T-helper 17 cell (primary cell): ENCODE results near the gene ZNG1E. TPM values are rescaled to one million over a fixed set of nuclear protein-coding genes. Genes with fewer than 3 reads are reported as not detected.
A peak's percentile ranks its signal among the peaks of the same experiment; 100 is the strongest.
"Not testable (repeated sequence)": the region's sequence is repeated elsewhere in the genome, so short reads cannot be mapped to it uniquely, and the experiment has no call there.

Experiments
- ATAC-seq: fragments of 150-1000 bp; cut with Tn5 transposase; 2 replicates; pipeline ENCODE4 v1.10.0; 2021; ENCODE audit warnings: mild to moderate bottlenecking, moderate library complexity
- DNase-seq, 3 donors: peaks; one replicate each; pipeline versions ENCODE4 v3.0.0 to v3.0.0-alpha.2; 2020 to 2021
- H3K9me3 ChIP-seq: one replicate; pipeline ENCODE4 v1.7.0; 2013; ENCODE audit warnings: low read length, mild to moderate bottlenecking; ENCODE audit not compliant: control insufficient read depth, poor library complexity, severe bottlenecking
- H3K27ac Mint-ChIP-seq: one replicate; pipeline ENCODE4 v1.8.0; 2022; ENCODE audit warnings: mild to moderate bottlenecking, moderate library complexity, mixed read lengths
- H3K27me3 Mint-ChIP-seq: one replicate; pipeline ENCODE4 v1.8.0; 2022; ENCODE audit warnings: mixed read lengths
- H3K36me3 Mint-ChIP-seq: one replicate; pipeline ENCODE4 v1.8.0; 2022; ENCODE audit warnings: low read depth, mixed read lengths
- H3K4me1 Mint-ChIP-seq: one replicate; pipeline ENCODE4 v1.8.0; 2022; ENCODE audit warnings: mild to moderate bottlenecking, mixed read lengths
- H3K4me3 Mint-ChIP-seq: one replicate; pipeline ENCODE4 v1.8.0; 2022; ENCODE audit warnings: mild to moderate bottlenecking, moderate library complexity, mixed read lengths
- total RNA-seq, 4 donors: library from RNA in 2 of 4; stranded (reverse) in 2 of 4; gene quantifications; one replicate each; pipeline ENCODE4 v1.2.3 and lab custom pipeline; 2022 to 2026

Gene ZNG1E
- total RNA-seq (10 to 100 TPM; 36.3 to 40.9 TPM), total RNA-seq (lab: John Stamatoyannopoulos, UW) (9.1 to 15.4 reads per million in 2 donors)

DNA sequence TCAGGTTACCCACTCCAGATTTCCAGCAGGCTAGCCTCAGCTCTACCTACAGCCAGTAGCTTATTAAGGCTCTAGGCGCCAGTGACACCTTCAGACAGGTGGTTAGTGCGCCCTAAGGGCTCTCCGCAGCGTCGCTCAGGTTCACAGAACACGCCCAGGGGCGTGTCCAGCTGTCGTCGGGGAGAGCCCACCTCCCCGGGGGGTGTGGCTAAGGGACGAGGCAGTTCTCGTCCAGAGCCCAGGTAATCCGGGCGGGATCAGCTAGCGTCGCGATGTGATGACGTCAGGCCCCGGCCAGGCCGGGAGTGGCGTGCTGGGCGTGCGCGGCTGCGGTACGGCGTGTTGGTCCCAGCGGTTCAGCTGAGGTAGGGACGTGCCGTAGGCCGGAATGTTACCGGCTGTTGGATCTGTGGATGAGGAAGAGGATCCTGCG lies at the start of gene ZNG1E:
ZNG1E (plus strand) TSS at position 340 of the 433 bp plus-strand sequence; CDS start at position 389, 49 bp downstream.
- not testable (repeated sequence) for H3K4me1 Mint-ChIP-seq, H3K9me3 ChIP-seq, H3K27me3 Mint-ChIP-seq, ATAC-seq, H3K27ac Mint-ChIP-seq, H3K36me3 Mint-ChIP-seq
- DNase-seq: peak; percentile 27 to 69 (median 51)
- H3K4me3 Mint-ChIP-seq: peak within 1 kb of the TSS; percentile 67

DNA sequence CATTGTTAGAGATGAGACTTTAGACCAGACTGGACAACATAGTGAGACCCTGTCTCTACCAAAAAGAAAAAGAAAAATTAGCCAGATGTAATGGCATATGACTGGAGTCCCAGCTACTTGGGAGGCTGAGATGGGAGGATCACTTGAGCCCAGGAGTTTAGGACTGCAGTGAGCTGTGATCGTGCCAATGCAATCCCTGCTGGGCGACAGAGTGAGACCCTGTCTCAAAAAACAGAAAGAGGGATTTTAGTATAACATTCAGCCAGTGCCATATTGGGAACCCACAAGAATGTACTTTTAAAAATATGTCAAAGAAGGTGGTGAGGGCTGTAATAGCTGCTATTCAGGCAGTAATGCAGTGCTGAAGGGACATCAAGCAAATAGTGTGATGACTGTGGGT lies 2.1 kb upstream of the ZNG1E start:
- H3K27me3 Mint-ChIP-seq, DNase-seq, H3K9me3 ChIP-seq, H3K4me1 Mint-ChIP-seq, H3K27ac Mint-ChIP-seq, ATAC-seq, H3K4me3 Mint-ChIP-seq, H3K36me3 Mint-ChIP-seq: not testable (repeated sequence)

DNA sequence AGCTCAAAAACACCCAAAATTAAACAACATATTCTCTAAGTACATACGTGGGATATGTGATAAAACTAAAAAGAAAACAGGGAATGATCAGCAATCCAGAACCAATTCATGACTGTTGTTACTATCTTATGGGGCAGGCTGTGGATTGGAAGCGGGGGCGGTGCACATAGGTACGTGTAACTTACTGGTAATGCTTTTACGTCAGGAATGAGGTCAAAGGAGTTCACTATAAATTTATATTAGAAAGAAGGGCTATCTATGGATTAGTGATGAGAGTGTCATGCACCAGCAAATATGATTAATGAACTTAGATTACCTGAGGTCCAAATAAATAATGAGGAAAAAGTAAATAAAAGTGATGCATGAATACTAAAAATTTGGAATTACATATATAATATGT lies 710 bp upstream of the ZNG1E start:
- not testable (repeated sequence) for H3K27me3 Mint-ChIP-seq, H3K4me3 Mint-ChIP-seq, ATAC-seq, DNase-seq, H3K27ac Mint-ChIP-seq, H3K4me1 Mint-ChIP-seq, H3K36me3 Mint-ChIP-seq, H3K9me3 ChIP-seq

DNA sequence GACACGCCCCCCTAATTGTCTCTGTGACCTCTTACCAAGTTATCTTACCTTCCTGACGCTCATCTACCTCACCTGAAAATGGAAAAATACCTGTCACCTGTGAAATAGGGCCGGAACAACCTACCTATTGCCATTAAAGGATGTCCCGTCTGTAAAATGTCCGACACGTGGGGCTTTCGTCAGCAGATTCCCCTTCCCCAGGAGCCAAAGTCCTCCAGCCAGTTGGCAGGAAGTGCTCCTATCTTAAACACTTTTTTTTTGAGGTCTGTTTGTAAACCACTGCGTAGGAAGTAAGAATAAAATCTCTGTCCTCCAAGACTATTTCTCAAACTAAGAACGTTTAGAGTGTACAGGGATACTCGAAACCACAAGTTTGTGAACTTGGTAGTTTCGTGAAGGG lies 661 bp downstream of the ZNG1E start:
- not testable (repeated sequence) for H3K27me3 Mint-ChIP-seq, H3K9me3 ChIP-seq, H3K27ac Mint-ChIP-seq, H3K36me3 Mint-ChIP-seq, DNase-seq, H3K4me1 Mint-ChIP-seq, ATAC-seq
- peak overlapping the region; percentile 67 for H3K4me3 Mint-ChIP-seq

DNA sequence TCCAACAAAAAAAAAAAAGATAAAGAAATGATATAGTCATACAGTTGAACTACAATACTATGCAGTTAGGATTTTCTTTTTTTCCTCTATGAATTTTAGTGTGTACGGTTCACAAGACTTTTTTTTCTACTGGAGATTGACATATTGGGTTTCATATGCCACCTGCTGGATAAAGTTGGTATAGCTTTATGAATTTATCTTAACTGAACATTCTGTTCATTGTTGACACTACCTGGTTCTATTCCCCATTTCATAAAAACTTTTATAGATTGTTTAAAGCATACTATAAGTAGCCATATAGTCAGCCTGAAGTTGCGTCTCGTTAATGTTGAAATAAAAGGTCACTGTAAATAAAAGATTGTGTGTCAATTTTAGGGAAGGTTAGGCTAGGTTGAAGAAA lies 2.8 kb downstream of the ZNG1E start:
- H3K4me3 Mint-ChIP-seq, H3K27ac Mint-ChIP-seq, H3K27me3 Mint-ChIP-seq, H3K9me3 ChIP-seq, H3K36me3 Mint-ChIP-seq, H3K4me1 Mint-ChIP-seq, DNase-seq, ATAC-seq: not testable (repeated sequence)

DNA sequence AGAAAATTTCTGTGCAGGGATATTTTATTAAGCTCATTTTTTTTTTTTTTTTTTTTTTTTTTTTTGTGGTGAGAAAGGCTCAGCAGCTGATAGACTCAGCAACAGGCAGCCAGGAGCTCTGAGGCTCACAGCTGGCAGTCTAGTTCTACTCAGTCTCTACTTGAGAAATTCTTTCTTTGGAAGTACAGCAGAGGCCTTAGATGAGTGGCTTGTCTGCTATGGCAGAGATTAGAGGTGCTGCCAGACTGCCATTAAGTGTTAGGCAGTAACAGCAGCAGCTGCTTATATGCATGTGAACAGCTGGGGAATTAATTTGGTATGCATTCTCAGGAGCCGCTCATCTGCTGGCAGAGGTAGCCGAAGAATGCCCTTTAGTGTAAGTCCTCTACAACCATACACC lies 27.8 kb downstream of the ZNG1E start:
- DNase-seq, ATAC-seq, H3K4me1 Mint-ChIP-seq, H3K27ac Mint-ChIP-seq, H3K4me3 Mint-ChIP-seq, H3K27me3 Mint-ChIP-seq, H3K9me3 ChIP-seq, H3K36me3 Mint-ChIP-seq: not testable (repeated sequence)

DNA sequence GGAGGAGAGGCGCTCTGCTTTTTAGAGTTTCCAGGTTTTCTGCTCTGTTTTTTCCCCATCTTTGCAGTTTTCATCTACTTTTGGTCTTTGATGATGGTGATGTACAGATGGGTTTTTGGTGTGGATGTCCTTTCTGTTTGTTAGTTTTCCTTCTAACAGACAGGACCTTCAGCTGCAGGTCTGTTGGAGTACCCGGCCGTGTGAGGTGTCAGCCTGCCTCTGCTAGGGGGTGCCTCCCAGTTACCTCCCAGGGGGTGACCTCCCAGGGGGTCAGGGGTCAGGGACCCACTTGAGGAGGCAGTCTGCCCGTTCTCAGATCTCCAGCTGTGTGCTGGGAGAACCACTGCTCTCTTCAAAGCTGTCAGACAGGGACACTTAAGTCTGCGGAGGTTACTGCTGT lies 38.7 kb downstream of the ZNG1E start:
- not testable (repeated sequence) for H3K4me3 Mint-ChIP-seq, H3K9me3 ChIP-seq, H3K27ac Mint-ChIP-seq, H3K36me3 Mint-ChIP-seq, H3K27me3 Mint-ChIP-seq, ATAC-seq, DNase-seq, H3K4me1 Mint-ChIP-seq

DNA sequence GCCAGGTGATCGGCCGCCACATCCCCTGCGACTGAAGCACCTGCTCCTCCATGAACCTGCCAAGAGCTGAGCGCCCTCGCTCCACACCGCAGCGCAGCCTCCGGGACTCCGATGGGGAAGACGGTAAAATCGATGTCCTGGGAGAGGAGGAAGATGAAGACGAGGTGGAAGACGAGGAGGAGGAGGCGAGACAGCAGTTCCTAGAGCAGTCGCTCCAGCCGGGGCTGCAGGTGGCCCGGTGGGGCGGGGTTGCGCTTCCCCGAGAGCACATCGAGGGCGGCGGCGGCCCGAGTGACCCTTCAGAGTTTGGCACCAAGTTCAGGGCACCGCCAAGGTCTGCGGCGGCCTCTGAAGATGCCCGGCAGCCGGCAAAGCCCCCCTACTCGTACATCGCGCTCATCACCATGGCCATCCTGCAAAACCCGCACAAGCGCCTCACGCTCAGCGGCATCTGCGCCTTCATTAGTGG lies 61.4 kb downstream of the ZNG1E start, which contains the start of gene FOXD4L4:
FOXD4L4 (plus strand) TSS at position 51 of the 469 bp plus-strand sequence; CDS start at position 51, 0 bp downstream.
- H3K4me3 Mint-ChIP-seq: peak within 1 kb of the TSS; percentile 31
- not testable (repeated sequence) for H3K4me1 Mint-ChIP-seq, H3K36me3 Mint-ChIP-seq, DNase-seq, H3K9me3 ChIP-seq, H3K27ac Mint-ChIP-seq, ATAC-seq, H3K27me3 Mint-ChIP-seq

DNA sequence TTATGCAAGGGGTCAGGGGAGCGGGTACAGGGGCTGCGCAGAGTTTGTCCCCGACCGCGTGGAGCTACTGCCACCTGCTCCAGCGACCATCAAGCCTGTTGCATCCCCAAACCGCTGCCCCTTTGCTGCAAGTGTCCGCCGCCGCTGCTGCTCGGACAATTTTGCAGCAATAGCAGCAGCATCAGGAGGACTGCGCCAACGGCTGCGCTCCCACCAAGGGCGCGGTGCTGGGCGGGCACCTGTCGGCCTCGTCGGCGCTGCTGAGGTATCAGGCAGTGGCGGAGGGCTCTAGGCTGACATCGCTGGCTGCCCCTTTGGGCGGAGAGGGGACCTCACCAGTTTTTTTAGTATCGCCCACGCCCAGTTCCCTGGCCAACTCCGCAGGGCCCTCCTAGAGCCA lies 62.4 kb downstream of the ZNG1E start:
- not testable (repeated sequence) for DNase-seq, H3K36me3 Mint-ChIP-seq, H3K27ac Mint-ChIP-seq, H3K9me3 ChIP-seq, H3K4me1 Mint-ChIP-seq, H3K27me3 Mint-ChIP-seq, ATAC-seq, H3K4me3 Mint-ChIP-seq

Other genes starting within 250 kb of the ZNG1E start
- under 1 TPM in 1 of 2 donors, not detected in 1; 0.15 TPM for gene FOXD4L4, start 61.2 kb downstream of the ZNG1E start, total RNA-seq